ENCODE measurements around the gene MYOM3. TPM values are rescaled to one million over a fixed set of nuclear protein-coding genes. Genes with fewer than 3 reads are reported as not detected.

The MYOM3 gene
- total and polyA plus RNA-seq, 2 experiments from 2014 or later = 2.0 to 2.4 TPM

DNA sequence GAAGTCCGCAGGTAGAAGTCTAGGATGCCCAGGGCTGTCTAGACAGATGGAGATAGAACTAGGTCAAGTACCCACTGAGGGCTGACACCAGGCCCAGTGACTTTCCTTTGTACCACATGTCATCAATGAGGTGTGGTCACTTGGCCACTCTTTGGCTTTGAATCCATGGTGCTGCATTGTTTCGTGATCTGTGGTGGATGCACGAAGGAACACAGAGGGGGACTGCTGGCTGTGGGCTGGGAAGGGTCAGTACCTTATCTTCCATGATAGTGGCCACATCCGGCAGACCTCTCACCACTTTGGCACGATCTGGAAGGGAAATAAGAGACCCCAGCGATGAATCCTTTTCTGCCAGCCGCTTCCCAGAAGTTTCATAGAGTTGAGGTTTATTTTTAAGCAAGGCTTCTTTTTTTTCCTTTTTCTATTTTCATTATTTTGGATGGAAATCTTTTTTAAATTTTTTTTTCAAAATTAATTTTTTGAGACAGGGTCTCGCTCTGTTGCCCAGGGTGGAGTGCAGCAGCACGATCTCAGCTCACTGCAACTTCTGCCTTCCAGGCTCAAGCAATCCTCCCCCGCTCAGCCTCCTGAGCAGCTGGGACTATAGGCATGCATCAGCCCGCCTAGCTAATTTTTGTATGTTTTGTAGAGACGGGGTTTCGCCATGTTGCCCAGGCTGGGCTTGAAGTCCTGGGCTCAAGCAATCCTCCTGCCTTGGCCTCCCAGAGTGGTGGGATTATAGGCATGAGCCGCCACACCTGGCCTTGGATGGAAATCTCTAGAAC lies 53.1 kb downstream of the MYOM3 start:
- Histone ChIP-seq H3K4me1 (ENCODE audit: insufficient read depth) (no peaks in the 10 kb centered on the region), H3K27me3 (no peaks in the 10 kb centered on the region), H3K9me2 (replicated peaks; ENCODE audit: insufficient read depth) (no peaks in the 10 kb centered on the region), H3K79me2 (no peaks in the 10 kb centered on the region), H3K4me2 (no peak overlapping the region), H3K9me3 (ENCODE audit: low read depth) (no peaks in the 10 kb centered on the region), H2AFZ (no peak overlapping the region), H3K4me3 (no peak overlapping the region), H3K36me3 (replicated peaks; ENCODE audit: insufficient read depth, low read depth) (no peaks in the 10 kb centered on the region), H4K20me1 (ENCODE audit: insufficient read depth, poor library complexity, severe bottlenecking) (no peaks in the 10 kb centered on the region), H3K27ac (no peak overlapping the region)
- WGBS (ENCODE audit: low lambda C conversion rate, missing lambda C conversion rate) = 92% methylated on average over 14 of the region's 14 CpGs
- DNase-seq (ENCODE audit: low spot score) = no peak
- TF ChIP-seq EZH2phosphoT487 (IDR thresholded peaks at IDR 0.05; ENCODE audit: low read depth, severe bottlenecking, unreplicated experiment) (no peak), EZH2 (IDR thresholded peaks at IDR 0.05; ENCODE audit: borderline replicate concordance) (no peak)
- TF ChIP-seq, protein P1, sequence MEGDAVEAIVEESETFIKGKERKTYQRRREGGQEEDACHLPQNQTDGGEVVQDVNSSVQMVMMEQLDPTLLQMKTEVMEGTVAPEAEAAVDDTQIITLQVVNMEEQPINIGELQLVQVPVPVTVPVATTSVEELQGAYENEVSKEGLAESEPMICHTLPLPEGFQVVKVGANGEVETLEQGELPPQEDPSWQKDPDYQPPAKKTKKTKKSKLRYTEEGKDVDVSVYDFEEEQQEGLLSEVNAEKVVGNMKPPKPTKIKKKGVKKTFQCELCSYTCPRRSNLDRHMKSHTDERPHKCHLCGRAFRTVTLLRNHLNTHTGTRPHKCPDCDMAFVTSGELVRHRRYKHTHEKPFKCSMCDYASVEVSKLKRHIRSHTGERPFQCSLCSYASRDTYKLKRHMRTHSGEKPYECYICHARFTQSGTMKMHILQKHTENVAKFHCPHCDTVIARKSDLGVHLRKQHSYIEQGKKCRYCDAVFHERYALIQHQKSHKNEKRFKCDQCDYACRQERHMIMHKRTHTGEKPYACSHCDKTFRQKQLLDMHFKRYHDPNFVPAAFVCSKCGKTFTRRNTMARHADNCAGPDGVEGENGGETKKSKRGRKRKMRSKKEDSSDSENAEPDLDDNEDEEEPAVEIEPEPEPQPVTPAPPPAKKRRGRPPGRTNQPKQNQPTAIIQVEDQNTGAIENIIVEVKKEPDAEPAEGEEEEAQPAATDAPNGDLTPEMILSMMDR (IDR thresholded peaks at IDR 0.05; ENCODE audit: poor library complexity) = no peak

DNA sequence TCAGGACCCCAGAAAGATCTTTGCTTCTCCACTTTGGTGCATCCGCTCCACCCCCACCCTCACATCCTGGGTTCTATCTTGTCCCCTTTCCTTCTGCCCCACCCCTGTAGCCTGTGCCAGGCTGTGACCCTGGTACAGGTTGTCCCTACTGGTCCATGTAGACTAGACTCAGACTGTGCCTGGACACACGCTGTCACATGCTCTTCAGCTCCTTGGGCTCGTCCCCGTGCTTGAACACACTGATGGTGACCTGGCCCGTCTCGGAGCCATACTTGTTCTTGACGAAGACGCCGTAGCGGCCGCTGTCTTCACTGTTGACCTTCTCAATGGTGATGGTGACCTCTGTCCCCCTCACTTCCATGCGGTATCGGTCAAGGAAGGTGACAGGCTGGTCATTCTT lies 54.8 kb downstream of the MYOM3 start:
- Histone ChIP-seq H3K27me3 (no peaks in the 10 kb centered on the region), H3K79me2 (no peaks in the 10 kb centered on the region), H3K4me3 (no peak overlapping the region), H3K4me1 (ENCODE audit: insufficient read depth) (no peaks in the 10 kb centered on the region), H3K27ac (no peak overlapping the region), H3K36me3 (replicated peaks; ENCODE audit: insufficient read depth, low read depth) (no peaks in the 10 kb centered on the region), H2AFZ (no peak overlapping the region), H3K9me3 (ENCODE audit: low read depth) (no peaks in the 10 kb centered on the region), H3K9me2 (replicated peaks; ENCODE audit: insufficient read depth) (no peaks in the 10 kb centered on the region), H4K20me1 (ENCODE audit: insufficient read depth, poor library complexity, severe bottlenecking) (no peaks in the 10 kb centered on the region), H3K4me2 (no peak overlapping the region)
- DNase-seq (ENCODE audit: low spot score) = no peak
- WGBS (ENCODE audit: low lambda C conversion rate, missing lambda C conversion rate) = 94% methylated on average over 13 of the region's 13 CpGs
- TF ChIP-seq, protein P1 (IDR thresholded peaks at IDR 0.05; ENCODE audit: poor library complexity) = no peak

- no peak overlapping the region for H3K27ac ChIP-seq
- DNase-seq (ENCODE audit: low spot score) = no peak
- no peaks in the 10 kb centered on the region for H4K20me1 ChIP-seq (ENCODE audit: insufficient read depth, poor library complexity, severe bottlenecking)
- no peak overlapping the region for H3K4me3 ChIP-seq
- H2AFZ ChIP-seq = no peak overlapping the region
- 83% methylated on average over 8 of the region's 8 CpGs for WGBS (ENCODE audit: low lambda C conversion rate, missing lambda C conversion rate)
- H3K79me2 ChIP-seq = no peaks in the 10 kb centered on the region
- TF ChIP-seq, protein P1 (IDR thresholded peaks at IDR 0.05; ENCODE audit: poor library complexity) = no peak
- TF ChIP-seq EZH2 (IDR thresholded peaks at IDR 0.05; ENCODE audit: borderline replicate concordance) (no peak), EZH2phosphoT487 (IDR thresholded peaks at IDR 0.05; ENCODE audit: low read depth, severe bottlenecking, unreplicated experiment) (no peak)
- no peak overlapping the region for H3K4me2 ChIP-seq
- no peaks in the 10 kb centered on the region for H3K4me1 ChIP-seq (ENCODE audit: insufficient read depth)
- no peaks in the 10 kb centered on the region for H3K9me3 ChIP-seq (ENCODE audit: low read depth)
- H3K27me3 ChIP-seq = no peaks in the 10 kb centered on the region
- no peaks in the 10 kb centered on the region for H3K36me3 ChIP-seq (replicated peaks; ENCODE audit: insufficient read depth, low read depth)
- no peaks in the 10 kb centered on the region for H3K9me2 ChIP-seq (replicated peaks; ENCODE audit: insufficient read depth)
Observed at GRCh38 chr1:24055681-24056080, 56.3 kb downstream of the MYOM3 start.
